HG03039 (cell line): ENCODE measurements around the gene WDR6.

Source experiments
- ATAC-seq: cut with Tn5 transposase; IDR thresholded peaks from one replicate; pipeline ENCODE4 v1.9.1; 2021; ENCODE audit warnings: mild to moderate bottlenecking, moderate library complexity; ENCODE audit not compliant: unreplicated experiment

The WDR6 gene

DNA sequence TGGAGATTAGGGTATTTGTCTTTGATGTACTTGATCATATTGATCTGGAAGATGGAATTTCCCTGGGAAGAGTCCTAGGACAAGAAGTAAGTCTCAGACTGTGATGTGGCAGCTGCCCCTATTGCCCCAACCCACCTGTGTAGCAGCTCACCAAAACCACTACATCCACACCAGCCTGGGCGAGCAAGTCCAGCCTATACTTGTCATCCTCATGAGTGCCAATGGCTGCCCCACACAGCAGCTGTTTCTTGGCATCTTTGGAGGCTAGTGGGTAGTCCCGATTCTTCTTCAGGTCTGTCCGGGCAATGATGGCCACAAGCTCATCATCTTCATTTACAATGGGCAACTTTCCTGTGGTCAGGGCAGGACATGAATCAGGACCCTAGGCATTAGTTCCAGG is 19.3 kb downstream of the WDR6 start:
- no peak for ATAC-seq

DNA sequence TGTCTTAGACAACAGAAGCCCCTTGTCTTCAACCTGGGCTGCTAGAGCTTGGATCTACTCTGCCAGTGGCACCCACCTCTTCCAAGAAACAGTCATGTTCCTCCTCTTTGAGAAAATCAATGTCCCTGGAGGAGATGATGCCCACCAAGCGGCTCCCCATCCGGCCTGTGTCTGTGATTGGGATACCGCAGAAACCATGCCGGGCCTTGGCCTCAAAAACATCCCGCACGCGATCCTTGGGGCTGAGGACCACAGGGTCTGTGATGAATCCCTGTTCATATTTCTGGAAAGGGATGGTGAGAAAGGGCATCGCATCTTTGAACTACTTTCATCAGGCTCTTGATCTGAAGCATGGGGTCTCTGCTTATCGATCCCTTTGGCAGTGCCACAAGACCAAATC is 20.4 kb downstream of the WDR6 start:
- ATAC-seq, result no peak

DNA sequence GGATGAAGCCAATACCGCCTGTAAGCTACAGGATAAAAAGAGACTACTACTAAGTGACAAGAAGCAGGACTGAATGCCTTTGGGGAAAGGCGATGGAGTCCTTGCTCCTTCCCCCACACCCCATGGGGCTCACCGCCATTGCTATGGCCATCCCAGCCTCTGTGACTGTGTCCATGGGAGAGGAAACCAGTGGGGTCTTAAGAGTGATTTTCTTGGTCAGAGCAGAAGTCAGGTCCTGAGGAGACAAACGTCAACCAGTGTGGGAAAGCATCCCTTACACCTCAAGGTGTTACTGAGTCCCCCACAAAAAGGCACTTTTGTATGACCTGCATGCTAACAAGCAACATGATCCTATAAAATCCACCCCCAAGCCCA is 21.1 kb downstream of the WDR6 start:
- ATAC-seq, result no peak

DNA sequence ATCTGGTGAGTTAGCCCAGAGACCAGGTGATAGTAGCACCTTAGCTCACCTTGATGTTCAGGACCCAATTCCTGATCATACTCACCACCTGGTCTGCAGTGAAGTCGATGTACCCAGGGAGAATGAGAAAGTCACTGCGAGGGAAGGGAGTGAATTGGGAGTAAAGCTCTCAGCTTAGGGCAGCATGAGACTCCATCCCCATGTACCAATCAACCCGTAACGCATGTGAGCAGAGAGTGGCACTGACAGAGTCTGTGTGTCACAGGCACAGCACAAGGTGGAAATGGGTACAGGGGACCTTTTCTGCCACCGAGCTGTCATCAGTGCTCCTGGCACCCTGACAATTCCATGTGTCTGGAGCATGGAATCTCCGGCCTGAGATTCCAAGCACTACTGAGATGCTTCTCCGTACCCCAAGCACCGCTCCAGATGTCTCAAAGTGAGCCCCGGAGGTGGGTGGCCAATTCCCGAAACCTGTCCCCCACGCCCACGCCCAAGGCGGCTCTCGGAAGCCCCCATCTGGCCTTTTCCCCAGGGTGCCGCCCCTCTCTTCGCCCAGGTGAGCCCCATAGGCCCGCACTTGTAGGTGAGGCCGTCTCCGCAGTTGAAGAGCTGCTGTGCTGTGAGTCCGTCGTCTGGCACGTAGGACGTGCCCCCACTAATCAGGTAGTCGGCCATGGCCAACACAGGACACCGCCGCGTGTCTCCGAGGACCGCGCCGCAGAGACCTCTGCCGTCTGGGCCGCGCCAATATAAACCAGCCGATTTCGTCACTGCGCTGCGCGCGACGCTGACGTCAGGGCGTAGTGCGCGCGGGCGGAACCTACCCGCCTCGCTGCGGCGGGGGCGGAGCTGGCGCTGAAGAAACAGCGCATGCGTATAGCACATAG is 21.7 kb downstream of the WDR6 start, which contains the start of gene IMPDH2:
IMPDH2 (minus strand) TSS at position 726 of the 890 bp plus-strand sequence; CDS start at position 678, 48 bp downstream.
- peak; percentile 80 for ATAC-seq

DNA sequence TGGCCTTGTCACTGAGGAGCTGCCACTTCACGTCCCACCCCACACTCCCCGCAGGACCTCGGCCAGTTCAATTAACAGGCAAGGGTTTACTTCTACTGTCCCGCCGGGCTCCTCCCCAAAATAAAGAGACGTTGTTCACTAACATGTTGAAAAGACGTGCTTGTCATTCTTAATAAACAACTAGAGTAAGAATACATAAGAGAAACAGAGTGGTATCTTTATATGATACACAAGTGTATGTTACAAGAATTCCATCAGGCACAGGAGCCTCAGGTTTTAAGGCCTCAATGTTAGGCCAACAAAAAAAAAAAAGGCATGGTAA is 22.3 kb downstream of the WDR6 start:
- no peak for ATAC-seq

DNA sequence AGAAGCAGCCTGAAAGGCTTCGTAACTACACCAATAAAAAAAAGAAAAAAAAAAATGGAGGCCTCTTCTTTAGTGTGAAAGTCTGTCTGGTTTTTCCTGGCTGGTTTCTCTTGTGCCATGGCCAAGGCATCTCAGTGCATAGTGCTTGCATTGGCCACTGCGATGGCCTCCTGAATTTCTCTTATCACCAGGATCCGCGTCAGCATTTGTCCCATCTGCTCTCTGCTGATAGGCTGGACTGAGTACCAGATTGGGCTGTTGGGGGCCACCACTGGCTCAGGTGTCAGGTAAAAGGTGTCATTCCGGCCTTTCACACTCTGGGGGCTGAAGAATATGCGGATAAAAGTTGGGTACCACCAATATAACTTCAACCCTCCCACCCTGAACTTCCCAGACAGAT is 23.1 kb downstream of the WDR6 start:
- ATAC-seq, result no peak

DNA sequence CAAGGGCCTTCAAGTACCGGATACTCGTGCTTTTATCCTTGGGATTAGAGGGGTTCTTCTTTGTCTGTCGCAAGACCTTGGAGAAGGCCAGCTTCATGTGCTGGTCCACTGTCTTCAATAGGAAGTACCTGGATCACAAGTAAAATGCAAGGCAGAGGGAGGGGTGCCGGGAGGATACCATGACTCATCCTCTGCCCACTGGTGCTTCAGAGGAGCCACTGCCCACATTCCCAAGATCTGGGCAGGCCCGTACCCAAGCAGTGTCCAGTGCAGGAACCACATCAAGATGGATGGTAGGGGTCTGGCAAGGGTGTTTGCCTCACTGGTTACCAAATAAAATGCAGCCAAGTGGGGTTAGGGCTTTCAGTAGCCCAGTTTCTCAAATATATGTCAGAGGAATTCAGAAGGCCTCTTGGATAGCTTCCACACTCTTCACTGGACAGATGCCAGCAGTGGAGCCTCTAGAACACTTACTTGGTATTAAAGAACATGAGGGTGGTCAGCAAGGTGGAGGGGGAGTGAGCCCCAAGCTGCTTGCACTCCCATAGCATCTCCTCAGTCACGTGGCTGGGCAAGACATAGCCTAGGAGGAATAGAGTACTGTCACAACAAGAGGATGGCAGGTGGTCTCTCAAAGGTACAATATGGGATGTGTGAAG is 25.6 kb downstream of the WDR6 start:
- ATAC-seq, result no peak

DNA sequence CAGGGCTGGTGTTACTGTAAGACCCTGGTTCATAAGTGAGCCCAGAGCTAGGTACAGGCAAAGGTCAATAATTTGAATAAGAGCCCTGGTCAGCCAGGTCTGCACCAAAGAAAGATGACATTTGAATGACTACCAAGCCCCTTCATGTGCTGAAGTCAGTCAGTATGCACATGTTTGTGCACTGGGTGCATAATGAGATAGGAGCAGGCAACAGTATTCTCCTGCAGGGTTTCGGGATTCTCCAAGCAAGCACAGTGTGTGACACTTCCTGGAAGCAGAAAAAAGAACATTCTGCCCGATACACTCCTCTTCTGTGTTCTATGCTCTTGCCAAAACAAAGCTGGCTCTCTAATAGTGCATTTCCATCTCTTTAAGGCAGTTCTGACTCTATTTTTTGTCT is 27.5 kb downstream of the WDR6 start:
- no peak for ATAC-seq

DNA sequence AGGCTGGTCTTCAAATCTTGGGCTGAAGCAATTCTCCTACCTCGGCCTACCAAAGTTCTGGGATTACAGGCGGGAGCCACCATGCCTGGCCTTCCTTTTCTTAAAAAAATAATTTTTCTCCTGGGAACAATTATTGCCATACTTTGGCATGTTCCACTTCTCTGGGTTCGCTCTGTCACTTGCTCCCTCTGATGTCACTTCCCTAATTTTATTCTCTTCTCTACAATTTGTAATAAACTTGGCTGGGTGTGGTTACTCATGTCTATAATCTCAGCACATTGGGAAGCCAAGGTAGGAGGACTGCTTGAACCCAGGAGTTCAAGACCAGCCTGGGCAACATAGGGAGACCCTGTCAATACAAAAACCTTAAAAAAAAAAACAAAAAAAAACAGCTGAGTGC is 28.1 kb downstream of the WDR6 start:
- ATAC-seq, result no peak

DNA sequence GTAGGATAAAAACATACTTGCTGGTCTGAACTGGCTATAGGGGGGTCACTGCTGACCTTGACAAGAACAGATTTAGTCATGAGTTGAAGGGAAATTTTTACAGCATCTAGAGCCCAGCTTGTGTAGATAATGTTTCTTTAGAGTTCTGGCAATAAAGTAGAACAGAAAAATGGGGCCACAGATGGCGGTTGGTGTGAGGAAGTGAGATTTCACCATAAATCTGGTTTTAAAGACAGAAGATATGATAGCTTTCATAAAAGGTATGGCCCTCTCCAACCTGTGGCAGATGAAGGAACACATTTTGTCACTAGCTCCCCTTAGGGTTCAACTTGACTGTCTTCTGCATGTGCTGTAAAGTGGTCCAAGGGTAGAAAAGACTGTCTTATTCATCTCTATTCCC is 46.4 kb downstream of the WDR6 start:
- ATAC-seq, result no peak

DNA sequence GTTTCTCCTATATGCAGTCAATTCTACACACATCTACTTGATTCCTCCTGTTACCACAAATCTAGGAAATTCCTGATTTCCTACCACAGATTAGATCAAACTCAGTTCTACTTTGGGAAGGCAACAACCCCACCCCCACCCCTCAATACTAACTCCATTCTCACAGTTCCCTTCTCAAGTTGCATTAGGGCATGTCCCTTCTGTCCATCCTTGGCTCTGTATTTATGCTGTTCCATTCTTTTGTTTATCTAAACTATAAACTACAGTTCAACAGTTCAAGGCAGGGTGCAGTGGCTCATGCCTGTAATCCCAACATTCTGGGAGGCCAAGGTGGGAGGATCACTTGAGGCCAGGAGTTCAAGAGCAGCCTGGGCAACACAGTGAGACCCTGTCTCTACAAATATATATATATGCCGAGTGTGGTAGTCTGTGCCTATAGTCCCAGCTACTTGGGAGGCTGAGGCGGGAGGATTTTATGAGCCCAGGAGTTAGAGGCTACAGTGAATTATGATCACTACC is 47.2 kb downstream of the WDR6 start:
- no peak for ATAC-seq

DNA sequence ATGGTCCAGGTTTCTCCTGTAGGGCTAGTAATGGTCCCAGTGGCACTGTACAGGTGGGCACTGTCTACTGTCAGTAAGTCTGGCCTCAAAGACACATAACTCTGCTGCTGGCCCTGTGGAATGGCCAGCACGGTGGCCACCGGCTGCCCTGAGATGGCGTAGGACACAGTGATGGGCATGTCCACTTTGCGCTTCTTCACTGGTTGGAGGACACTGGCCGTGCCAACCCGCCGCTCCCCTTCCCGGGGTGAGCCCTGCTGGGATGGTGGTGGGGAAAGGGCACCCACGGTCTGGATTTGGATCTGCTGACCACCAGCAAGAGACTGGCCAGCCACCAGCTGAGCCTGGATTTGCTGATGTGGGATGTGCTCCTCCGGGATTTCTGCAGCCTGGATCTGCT is 50.1 kb downstream of the WDR6 start:
- ATAC-seq, result no peak

DNA sequence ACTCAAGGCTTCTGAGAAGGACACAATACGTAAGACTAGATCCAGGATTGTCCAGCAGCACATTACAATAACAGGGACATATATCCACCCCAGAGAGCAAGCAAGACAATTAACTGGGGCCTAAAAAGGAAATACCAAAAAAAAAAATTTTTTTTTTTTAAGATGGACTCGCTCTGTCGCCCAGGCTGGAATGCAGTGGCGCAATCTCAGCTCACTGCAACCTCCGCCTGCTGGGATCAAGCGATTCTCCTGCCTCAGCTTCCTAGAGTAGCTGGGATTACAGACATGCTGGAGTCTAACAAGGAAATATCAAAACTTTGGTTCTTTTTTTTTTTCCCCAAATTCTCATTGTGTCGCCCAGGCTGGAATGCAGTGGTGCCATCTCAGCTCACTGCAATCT is 50.8 kb downstream of the WDR6 start:
- ATAC-seq, result no peak
